Measurements from ENCODE around the gene SDR42E1. TPM values are rescaled to one million over a fixed set of nuclear protein-coding genes. Genes with fewer than 3 reads are reported as not detected.

Gene SDR42E1
- total and polyA plus RNA-seq, 9 of the 15 experiments (the other 6 are each of a cell fraction or from before 2014, with no cell fraction given) = 0.13 to 1.3 (median 0.42) TPM

DNA sequence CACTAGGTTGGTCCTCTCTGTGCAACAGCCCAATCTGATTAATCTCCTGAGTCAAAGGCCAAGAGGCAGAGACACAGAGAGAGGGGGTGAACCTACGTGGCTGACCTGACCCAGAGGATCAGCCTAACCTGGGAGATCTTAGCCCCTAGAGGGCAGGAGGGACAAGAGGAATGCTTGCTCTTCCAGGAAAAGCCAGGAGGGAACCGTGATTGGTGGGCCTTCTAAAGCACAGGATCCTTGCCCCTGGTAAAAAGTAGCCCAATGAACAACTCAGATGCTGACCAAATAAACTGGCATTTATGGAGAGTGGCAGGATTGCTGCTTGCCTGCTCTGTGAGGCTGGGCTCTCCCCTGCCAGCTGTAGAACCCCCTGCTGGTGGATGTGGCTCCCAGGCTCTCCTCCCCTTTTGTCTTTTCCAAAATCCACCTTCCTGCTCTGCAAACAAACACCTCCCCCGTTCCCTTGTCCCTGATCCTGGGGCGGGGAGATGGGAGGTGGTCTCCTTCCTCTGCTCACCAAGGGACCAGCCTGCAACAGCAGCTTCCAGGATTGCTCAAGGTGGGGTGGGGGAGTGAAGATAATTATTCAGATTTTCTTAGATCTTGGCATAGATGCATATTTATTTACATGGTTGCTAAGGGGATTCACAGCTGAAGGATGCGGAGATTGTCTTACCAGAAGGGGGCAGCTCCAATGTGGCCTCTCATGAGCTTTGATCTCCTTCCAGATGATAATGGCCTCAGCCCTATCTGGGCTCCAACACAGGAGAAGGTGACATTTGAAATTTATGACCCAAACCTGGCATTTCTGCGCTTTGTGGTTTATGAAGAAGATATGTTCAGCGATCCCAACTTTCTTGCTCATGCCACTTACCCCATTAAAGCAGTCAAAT is 71.9 kb downstream of the SDR42E1 start:
- Histone ChIP-seq H3K27me3 (ENCODE audit: control insufficient read depth in 2 of 2, insufficient read depth in 2 of 2, low read length in 2 of 2) (peaks cover 14 to 39% of the 10 kb centered on the region in 2 experiments; a peak in 4 of 5 replicates), H3K9me3 (replicated peaks; ENCODE audit: control insufficient read depth, insufficient read depth, low read depth, low read length) (no peaks in the 10 kb centered on the region), H3K36me3 (ENCODE audit: control insufficient read depth, insufficient read depth, low read length) (no peaks in the 10 kb centered on the region), H3K4me2 (ENCODE audit: insufficient read depth, low read length) (no peak overlapping the region), H4K20me1 (replicated peaks; ENCODE audit: control insufficient read depth, insufficient read depth, low read length) (no peaks in the 10 kb centered on the region), H3K9me1 (ENCODE audit: control insufficient read depth, insufficient read depth, low read length) (no peaks in the 10 kb centered on the region), H3K9ac (ENCODE audit: insufficient read depth in 1 of 2, low read depth in 2 of 2, low read length in 2 of 2) (no peak overlapping the region), H3K79me2 (ENCODE audit: control insufficient read depth, insufficient read depth, low read length) (no peaks in the 10 kb centered on the region), H2AFZ (ENCODE audit: low read depth, low read length) (no peak overlapping the region), H3K27ac (ENCODE audit: extremely low read depth, low read depth, low read length) (no peak overlapping the region), H3K4me1 (replicated peaks in 1 of 2; ENCODE audit: control insufficient read depth in 2 of 2, insufficient read depth in 2 of 2, low read length in 2 of 2) (no peaks in the 10 kb centered on the region), H3K4me3 (no peak overlapping the region)
- peak; percentile 48 for ATAC-seq
- ChIA-PET POLR2A (no interaction called here), CTCF (ENCODE audit: low intra/inter-chr PET ratio) (interaction anchor here (1.7 to 2.0 kb wide), 2 partner anchors 123 to 291 kb away, joined by 7 to 23 read pairs; no protein-coding TSS in a partner anchor)
- in situ Hi-C loops (cut with MboI) (loop anchor here (5.0 kb wide), 1 partner anchor 293 kb away; no protein-coding TSS in a partner anchor), intact Hi-C loops (cut with micrococcal nuclease) (loop anchor here (1.0 to 5.0 kb wide), 4 partner anchors 58 to 1278 kb away; no protein-coding TSS in a partner anchor)
- BruUV-seq (replicated peaks) = no TSS peak
- 3% methylated on average over 7 of the region's 7 CpGs for WGBS (ENCODE audit: insufficient coverage, low coverage, missing lambda C conversion rate)
- FAIRE-seq = peak; percentile 49
- peak in 1 of 4 experiments; percentile 22 for DNase-seq (ENCODE audit: extremely low read depth in 1 of 4, low spot score in 3 of 4)
- no peak for TF ChIP-seq ZNF239 (CRISPR knock-in tag; IDR thresholded peaks at IDR 0.05)
- TF ChIP-seq ZNF431 (CRISPR knock-in tag; IDR thresholded peaks at IDR 0.05) = no peak
- TF ChIP-seq SAP30 (IDR thresholded peaks at IDR 0.05; ENCODE audit: borderline replicate concordance, insufficient read depth, low read depth, low read length, poor library complexity, severe bottlenecking) = no peak
- TF ChIP-seq, protein P1, sequence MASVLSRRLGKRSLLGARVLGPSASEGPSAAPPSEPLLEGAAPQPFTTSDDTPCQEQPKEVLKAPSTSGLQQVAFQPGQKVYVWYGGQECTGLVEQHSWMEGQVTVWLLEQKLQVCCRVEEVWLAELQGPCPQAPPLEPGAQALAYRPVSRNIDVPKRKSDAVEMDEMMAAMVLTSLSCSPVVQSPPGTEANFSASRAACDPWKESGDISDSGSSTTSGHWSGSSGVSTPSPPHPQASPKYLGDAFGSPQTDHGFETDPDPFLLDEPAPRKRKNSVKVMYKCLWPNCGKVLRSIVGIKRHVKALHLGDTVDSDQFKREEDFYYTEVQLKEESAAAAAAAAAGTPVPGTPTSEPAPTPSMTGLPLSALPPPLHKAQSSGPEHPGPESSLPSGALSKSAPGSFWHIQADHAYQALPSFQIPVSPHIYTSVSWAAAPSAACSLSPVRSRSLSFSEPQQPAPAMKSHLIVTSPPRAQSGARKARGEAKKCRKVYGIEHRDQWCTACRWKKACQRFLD (CRISPR knock-in tag; IDR thresholded peaks at IDR 0.05) = no peak
- no peak for TF ChIP-seq NFE2 (IDR thresholded peaks at IDR 0.05; ENCODE audit: low read depth)
- no peak for TF ChIP-seq GATAD2A (IDR thresholded peaks at IDR 0.05)
- no peak for TF ChIP-seq FOXK2 (conservative IDR thresholded peaks at IDR 0.05 in 1 of 2, IDR thresholded peaks at IDR 0.05 in 1 of 2; ENCODE audit: low read depth in 2 of 2)
- TF ChIP-seq TEAD4 (IDR thresholded peaks at IDR 0.05; ENCODE audit: low read length) = peak; percentile 54; the same call in 1 of the 2 replicates
- no peak for TF ChIP-seq TEAD4 (CRISPR knock-in tag; IDR thresholded peaks at IDR 0.05; ENCODE audit: borderline replicate concordance)
- no peak for TF ChIP-seq E2F3 (CRISPR knock-in tag; IDR thresholded peaks at IDR 0.05)
- TF ChIP-seq ZKSCAN3 (CRISPR knock-in tag; IDR thresholded peaks at IDR 0.05) = no peak
- TF ChIP-seq DACH1 (IDR thresholded peaks at IDR 0.05; ENCODE audit: partially characterized antibody) = no peak
- no peak for TF ChIP-seq ZFP1 (CRISPR knock-in tag; IDR thresholded peaks at IDR 0.05)
- TF ChIP-seq CREB5 (CRISPR knock-in tag; IDR thresholded peaks at IDR 0.05) = no peak
- no peak for TF ChIP-seq NCOA4 (IDR thresholded peaks at IDR 0.05; ENCODE audit: partially characterized antibody)
- TF ChIP-seq, protein P2, sequence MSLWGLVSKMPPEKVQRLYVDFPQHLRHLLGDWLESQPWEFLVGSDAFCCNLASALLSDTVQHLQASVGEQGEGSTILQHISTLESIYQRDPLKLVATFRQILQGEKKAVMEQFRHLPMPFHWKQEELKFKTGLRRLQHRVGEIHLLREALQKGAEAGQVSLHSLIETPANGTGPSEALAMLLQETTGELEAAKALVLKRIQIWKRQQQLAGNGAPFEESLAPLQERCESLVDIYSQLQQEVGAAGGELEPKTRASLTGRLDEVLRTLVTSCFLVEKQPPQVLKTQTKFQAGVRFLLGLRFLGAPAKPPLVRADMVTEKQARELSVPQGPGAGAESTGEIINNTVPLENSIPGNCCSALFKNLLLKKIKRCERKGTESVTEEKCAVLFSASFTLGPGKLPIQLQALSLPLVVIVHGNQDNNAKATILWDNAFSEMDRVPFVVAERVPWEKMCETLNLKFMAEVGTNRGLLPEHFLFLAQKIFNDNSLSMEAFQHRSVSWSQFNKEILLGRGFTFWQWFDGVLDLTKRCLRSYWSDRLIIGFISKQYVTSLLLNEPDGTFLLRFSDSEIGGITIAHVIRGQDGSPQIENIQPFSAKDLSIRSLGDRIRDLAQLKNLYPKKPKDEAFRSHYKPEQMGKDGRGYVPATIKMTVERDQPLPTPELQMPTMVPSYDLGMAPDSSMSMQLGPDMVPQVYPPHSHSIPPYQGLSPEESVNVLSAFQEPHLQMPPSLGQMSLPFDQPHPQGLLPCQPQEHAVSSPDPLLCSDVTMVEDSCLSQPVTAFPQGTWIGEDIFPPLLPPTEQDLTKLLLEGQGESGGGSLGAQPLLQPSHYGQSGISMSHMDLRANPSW (CRISPR knock-in tag; IDR thresholded peaks at IDR 0.05) = no peak
- no peak for TF ChIP-seq GATA2 (CRISPR knock-in tag; IDR thresholded peaks at IDR 0.05)
